Erythroblast (primary cell): Measurements from ENCODE around the gene TBCD.
"Not testable (repeated sequence)": the region's sequence is repeated elsewhere in the genome, so short reads cannot be mapped to it uniquely, and the experiment has no call there.

ENCODE experiments used
- DNase-seq, 2 experiments: peaks; one replicate each; lab custom pipeline; 2025; lab: John Stamatoyannopoulos, UW
- GATA1 ChIP-seq: IDR thresholded peaks from 2 replicates; pipeline ENCODE4 v1.6.1; 2011; ENCODE audit warnings: low read depth, mild to moderate bottlenecking, control low read depth, low read length, moderate library complexity
- POLR2A ChIP-seq: IDR thresholded peaks from 2 replicates; pipeline ENCODE4 v1.6.1; 2011; ENCODE audit warnings: mild to moderate bottlenecking, low read length

TBCD gene

DNA sequence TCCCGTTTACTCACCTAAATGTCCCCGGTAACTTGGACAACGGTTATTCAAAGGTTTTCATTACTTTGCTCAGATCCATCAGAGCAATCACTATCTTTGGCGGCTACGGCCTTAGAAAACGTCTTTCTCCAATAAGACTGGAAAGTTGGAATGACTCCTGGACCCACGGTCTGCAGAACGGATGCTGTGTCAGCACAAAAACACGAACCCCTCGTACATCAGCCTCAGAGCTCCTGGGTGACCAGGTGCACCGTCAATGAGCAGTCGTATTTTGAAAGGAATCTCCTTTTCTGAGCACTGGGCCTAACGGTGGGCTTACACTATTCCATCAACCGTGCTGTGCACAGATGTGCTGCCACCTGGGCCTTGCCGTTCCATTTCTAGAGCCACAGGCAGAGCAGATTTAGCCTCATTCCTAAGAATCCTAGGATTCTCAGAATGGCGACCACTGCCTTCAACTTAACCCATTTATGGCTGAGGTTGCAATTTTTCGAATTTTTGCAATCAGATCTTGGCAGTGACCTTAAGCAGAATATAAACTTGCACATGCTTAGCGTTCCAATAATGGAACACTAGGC, 198.7 kb downstream of the TBCD start:
- DNase-seq, result no peak
- TF ChIP-seq GATA1 (no peak), POLR2A (no peak)

DNA sequence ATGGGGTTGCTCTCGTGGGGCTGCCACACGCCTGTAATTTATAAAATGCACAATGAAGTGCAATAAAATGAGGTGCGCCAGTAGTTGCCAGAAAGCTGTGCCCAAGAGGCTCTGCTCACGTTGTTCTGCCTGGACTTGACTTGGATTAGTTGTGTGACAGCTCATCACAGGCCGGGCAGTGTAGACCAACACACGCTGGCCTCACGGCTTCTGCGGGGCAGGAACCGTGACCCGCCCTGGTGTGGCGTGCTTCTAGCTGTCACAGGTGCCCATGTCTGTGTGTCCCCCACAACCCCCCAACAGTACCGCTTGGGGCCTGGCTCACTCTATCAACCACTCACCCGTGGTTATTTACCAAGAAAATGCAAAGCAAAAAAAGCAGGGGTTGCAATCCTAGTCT, 200.2 kb downstream of the TBCD start:
- TF ChIP-seq POLR2A (no peak), GATA1 (no peak)
- DNase-seq, result no peak

DNA sequence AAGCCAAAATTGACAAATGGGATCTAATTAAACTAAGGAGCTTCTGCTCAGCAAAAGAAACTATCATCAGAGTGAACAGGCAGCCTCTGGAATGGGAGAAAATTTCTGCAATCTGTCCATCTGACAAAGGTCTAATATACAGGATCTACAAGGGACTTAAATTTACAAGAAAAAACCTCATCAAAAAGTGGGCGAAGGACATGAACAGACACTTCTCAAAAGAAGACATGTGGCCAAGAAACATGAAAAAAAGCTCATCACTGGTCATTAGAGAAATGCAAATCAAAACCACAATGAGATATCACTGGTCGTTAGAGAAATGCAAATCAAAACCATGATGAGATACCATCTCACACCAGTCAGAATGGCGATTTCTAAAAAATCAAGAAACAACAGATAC, 203.2 kb downstream of the TBCD start:
- not testable (repeated sequence) for DNase-seq

DNA sequence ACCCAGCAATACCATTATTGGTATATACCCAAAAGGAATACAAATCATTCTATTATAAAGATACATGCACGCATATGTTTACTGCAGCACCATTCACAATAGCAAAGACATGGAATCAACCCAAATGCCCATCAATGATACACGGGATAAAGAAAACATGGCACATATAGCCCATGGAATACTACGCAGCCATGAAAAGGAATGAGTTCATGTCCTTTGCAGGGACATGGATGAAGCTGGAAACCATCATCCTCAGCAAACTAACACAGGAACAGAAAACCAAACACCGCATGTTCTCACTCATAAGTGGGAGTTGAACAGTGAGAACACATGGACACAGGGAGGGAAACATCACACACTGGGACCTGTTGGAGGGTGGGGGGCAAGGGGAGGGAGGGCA, 203.8 kb downstream of the TBCD start:
- not testable (repeated sequence) for DNase-seq

DNA sequence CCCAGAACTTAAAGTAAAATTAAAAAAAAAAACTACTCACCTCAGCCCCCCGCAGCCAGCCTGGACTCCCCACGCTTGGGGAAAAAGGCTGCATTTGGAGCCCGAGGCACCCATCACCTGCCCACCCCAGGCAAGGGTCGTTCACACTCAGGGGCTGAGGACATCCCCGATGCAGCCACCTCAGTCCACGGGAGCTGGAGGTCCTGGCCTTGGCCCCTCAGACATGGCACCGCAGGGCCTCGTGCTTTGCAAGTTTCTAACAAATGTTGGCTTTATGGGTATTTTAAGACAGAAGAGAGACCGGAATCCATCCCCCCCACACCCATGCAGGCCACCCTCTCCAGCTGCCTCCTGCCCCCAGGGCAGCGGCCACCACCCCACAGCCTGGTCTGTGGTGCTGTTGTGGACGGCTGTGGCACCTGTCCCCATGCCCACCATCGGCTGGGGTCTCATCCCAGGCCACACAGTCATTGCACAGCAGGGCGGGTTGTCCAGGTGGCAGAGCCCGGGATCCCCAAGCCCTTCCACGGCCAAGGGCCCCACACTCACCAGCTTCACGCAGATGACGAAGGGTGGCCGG, 204.4 kb downstream of the TBCD start:
- no peak for DNase-seq

DNA sequence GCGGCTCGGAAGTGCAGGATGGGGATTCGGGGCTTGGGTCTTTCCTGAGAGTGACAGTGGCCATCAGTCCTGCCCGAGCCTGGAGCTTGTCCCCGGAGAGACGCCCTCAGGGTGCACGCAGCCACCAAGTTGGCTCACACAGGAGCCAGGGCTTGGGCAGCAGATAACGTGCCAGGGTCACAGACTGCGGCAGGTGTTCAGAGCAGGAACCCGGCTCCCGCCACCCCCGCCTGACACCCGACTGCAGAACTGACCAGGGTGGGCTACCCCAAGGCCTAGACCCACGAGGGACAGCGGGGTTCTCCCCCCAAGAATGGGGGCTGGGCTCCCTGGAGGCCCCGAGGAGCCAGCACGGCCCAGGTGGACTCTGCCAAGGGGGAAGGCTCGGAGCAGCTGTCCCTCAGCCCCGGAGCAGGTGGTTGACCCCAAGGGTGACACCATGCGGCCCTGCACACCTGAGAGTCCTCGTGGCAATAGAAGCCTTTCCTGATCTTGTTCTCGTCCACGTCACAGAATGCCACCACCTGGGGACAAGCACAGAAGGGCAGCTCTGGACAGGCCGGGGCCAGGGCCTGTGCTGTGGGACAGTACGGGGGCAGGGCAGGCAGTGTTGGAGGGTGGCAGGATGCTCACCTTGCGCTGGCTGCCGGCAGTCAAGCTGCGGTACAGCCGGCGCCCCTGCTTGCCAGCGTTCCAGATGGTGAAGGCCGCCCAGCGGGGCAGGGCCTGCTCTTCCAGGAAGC, 205.0 kb downstream of the TBCD start:
- TF ChIP-seq POLR2A (no peak), GATA1 (no peak)
- no peak for DNase-seq

More for the DNA sequence above, 204.4 kb downstream of the TBCD start:
- TF ChIP-seq GATA1 (no peak), POLR2A (no peak)

DNA sequence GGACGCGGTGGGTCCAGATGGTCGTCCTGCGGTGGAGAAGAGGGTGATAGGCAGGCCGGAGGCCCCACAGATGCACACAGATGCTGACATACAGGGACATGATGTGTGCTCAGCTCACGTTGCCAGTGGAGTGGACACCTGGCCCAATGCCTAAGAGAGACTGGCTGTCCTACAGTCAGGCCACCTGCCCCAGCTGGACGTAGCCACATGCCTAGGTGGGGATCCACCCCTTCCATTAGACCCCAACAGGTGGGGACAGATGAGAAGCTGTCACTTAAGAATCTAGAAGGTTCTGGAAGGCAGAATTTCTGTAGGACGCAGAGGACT, 205.6 kb downstream of the TBCD start:
- TF ChIP-seq POLR2A (no peak), GATA1 (no peak)
- DNase-seq, result no peak

DNA sequence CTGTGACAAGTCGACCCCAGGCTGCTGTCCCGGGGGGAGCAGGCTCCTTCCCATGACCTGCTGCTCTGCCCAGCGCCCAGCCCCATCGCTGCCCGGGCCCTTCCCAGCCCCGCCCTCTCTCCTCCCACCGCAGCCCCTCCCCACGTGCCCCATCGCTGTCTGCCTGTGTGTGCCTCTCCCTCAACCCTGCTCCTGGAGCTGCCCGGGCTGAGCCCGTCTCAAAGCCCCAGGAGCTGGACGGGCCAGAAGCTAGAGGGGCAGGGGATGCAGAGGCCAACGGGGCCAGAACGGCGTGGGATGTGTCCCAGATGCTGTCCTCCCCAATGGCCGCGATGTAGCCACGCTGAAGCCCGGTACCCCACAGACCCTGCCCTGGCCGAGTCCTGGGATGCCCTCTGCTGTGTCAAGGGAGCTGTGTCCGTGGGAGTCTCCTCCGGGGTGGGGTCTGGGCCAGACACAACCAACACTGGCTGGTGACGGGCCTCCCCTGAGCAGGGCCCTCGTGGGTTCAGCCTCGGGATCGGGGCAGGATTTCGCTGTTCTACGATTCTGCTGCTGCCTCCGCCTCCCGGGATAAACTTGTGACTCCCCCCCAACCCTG, 206.2 kb downstream of the TBCD start:
- DNase-seq, result no peak
- TF ChIP-seq POLR2A (no peak), GATA1 (no peak)

DNA sequence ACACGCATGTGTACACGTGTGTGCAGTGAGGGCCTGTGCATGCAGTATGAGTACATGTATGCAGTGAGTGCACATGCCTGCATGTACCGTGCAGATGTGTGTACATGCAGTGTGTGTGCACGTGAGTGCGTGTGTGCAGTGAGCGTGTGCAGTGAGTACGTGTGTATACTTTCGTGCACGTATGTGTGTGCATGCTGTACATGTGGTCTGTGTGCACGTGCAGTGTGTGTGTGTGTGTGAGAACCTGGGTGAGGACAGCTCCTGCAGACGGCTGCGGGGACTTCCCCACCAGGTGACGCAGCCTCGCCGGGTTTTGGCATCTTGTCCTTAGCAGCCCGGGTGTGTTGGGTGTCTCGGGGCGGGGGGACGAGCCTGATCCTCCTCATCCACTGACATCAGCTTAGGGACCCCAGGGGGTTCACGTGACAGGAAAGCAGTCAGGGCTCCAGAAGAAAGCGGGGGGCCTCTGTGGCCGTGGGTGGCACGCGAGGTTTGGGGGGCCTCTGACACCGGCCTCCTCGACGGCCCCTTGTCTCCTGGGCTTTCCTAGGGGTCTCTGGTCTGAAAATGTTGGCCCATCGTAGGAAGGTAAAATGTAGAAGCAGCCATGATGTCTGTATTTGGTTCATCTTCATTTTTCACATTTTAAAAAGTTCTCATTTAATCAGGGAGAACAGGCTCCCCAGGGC, 207.5 kb downstream of the TBCD start:
- DNase-seq, result no peak
- TF ChIP-seq POLR2A (no peak), GATA1 (no peak)

DNA sequence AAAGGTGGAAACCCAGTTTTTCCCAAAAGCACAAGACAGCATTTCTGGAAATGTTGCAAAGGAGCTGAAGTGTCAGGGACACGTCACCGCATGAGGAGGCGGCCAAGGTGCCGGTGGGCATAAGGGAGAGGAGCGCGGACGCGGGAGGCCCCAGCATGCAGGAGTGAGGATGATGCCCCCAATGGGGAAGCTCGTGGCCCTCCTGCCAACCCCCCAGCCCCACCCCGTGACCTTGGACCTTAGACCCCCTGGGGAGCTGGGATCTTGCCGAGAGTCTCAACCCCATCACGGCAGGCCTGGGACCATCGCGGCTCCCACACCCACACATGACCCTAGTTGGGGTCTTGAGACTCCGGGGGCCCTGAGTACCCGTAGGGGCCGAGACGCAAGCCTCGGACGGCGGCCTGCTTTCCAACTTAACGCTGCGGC, 208.1 kb downstream of the TBCD start:
- DNase-seq, result no peak

DNA sequence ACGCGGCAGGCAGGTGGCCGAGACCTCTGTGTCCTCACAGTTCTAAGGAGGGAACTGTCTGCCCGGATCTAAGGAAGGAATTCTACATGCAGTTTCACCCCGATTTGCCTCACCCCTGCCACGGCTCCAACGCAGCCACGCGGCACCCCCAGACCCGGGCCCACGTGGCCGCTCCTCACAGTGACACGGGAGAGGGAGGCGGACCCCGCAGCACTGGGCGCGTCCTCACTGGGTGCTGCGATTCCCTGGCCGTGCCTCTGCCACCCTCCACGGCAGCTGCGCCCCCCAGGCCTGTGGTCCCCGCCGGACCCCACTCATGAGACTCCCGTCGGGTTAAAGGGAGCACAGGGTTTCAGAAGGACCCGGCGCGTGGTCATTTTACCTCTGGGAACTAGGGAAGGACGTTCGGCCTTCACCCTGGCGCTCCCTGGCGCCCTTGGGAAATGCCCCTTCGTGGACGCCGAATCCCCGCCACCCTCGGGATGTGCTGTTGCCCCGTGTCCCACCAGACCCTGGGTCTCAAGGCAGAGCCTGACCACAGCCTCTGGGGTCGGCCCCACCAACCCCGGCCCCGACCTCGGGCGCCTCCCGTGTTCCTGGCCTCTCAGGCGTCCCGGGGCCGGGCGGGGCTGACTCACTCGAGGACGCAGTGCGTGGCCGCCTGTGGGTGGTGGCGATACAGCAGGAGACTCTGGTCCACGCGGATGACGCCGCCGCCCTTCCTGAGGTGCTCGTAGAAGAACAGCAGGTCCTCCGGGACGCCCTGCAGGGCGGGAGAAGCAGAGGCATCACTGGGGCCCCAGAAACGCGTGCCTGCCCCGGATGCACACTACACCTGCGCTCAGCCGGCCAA, 208.8 kb downstream of the TBCD start:
- no peak for DNase-seq
- no peak for TF ChIP-seq GATA1

More for the DNA sequence above, 208.1 kb downstream of the TBCD start:
- no peak for TF ChIP-seq GATA1
- TF ChIP-seq POLR2A, result no peak

DNA sequence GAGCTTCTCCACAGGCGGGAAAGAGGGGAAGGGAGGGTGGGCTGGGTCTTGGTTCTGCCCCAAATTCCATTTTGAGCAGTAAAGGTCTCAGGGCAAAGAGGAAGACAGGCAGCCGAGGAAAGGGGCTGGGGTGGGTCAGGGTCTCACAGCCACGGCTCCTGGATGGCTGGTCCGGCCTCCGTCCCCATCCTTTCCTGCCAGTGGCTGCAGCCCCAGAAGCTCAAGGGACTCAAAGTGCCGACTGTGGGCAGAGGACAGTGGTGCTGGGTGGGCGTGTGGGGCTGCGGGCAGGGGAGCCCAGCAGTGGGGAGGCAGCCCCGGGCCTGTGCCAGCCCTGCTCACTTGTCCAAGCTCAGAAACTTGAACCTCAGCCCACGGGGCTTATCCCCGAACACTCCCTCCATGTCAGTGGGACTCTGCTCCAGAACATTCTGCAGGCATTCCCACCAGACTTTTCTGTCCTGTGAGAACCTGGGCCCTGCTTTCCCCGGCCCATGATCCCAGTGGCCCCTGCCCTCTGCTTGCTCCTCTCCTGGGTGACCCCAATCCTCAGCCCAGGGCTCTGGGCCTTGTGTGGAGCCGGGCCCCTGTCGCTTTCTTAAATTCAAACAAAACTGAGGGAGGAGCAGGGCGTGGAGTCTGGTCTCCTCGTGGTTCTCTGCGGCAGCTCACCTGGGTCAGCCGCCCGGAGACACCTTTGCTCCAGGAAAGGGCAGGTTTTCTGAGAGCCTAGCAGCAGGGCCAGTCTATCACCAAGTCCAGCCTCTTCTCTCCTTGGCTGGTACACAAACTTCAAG, 209.7 kb downstream of the TBCD start:
- TF ChIP-seq GATA1, result no peak
- no peak for TF ChIP-seq POLR2A
- DNase-seq, result no peak

DNA sequence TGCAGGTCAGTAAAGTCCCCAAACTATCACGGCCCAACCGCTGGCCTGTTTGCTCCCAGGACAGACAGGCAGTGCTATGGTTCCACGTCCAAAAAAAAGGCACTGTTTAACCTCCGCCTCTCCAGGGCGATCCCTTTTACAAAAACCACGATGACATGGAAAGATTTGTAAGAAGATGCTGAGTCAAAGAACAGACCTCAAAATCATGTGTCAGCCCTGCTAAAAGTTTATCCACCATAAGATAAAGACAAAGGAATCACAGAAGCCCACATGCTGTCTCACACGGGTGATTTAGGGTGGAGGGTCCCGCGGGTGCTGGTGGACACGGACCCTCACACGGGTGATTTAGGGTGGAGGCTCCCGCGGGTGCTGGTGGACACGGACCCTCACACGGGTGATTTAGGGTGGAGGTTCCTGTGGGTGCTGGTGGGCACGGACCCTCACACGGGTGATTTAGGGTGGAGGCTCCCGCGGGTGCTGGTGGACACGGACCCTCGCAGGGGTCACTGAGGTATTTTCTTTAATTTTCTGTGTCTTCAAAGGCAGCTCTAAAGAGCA, 210.4 kb downstream of the TBCD start:
- DNase-seq, result no peak
- TF ChIP-seq POLR2A (no peak), GATA1 (no peak)
